Thymus (tissue), 14 donors: ENCODE measurements around the gene NDFIP2. TPM values are rescaled to one million over a fixed set of nuclear protein-coding genes. Genes with fewer than 3 reads are reported as not detected.
A peak's percentile ranks its signal among the peaks of the same experiment; 100 is the strongest.

ENCODE experiments used
- DNase-seq, 9 donors: peaks; one replicate each; pipeline ENCODE4 v3.0.0-alpha.2; 2013; ENCODE audit warnings: low spot score in 9 of 9, low read depth in 6 of 9, missing footprints in 1 of 9
- H3K27ac ChIP-seq, 2 donors: one replicate each; pipeline ENCODE4 v1.5.1; 2013; ENCODE audit warnings: control low read depth in 1 of 2, low read depth in 1 of 2, low read length in 1 of 2, mild to moderate bottlenecking in 1 of 2, moderate library complexity in 1 of 2
- H3K27me3 ChIP-seq, 2 donors: one replicate each; pipeline ENCODE4 v1.5.1; 2013; ENCODE audit warnings: low read length in 1 of 2; ENCODE audit not compliant: control insufficient read depth in 2 of 2, insufficient read depth in 1 of 2
- H3K36me3 ChIP-seq, 2 donors: one replicate each; pipeline ENCODE4 v1.5.1; 2013; ENCODE audit warnings: low read length in 1 of 2, mild to moderate bottlenecking in 1 of 2, moderate library complexity in 1 of 2; ENCODE audit not compliant: control insufficient read depth in 2 of 2, insufficient read depth in 2 of 2
- H3K4me1 ChIP-seq, 2 donors: one replicate each; pipeline ENCODE4 v1.5.1; 2013; ENCODE audit warnings: low read length in 2 of 2; ENCODE audit not compliant: control insufficient read depth in 2 of 2, insufficient read depth in 2 of 2
- H3K4me3 ChIP-seq, 2 donors: one replicate each; pipeline ENCODE4 v1.5.1; 2013; ENCODE audit warnings: low read length in 2 of 2, control low read depth in 1 of 2, mild to moderate bottlenecking in 1 of 2
- H3K9me3 ChIP-seq, 2 donors: one replicate each; pipeline ENCODE4 v1.5.1; 2013; ENCODE audit warnings: low read length in 1 of 2, mild to moderate bottlenecking in 1 of 2; ENCODE audit not compliant: control insufficient read depth in 2 of 2, insufficient read depth in 1 of 2
- WGBS: extraction: QIAGEN DNeasy Blood & Tissue Kit; methylation state at CpG from one replicate; pipeline ENCODE4 v1.1.7; 2013; 5-methylcytosine and 5-hydroxymethylcytosine counted together
- long read RNA-seq, 10 donors: transcript quantifications; one replicate each; lab custom pipeline, GENCODE V29; 2026
- polyA plus RNA-seq: library from polyadenylated mRNA; stranded (reverse); fragments of 200-250 nt; gene quantifications from one replicate; pipeline ENCODE4 v1.2.3, GENCODE V29; 2013
- total RNA-seq: library from RNA; stranded (reverse); fragments of 120-200 nt; gene quantifications from one replicate; pipeline ENCODE4 v1.2.4, GENCODE V29; 2013
- donor health status: healthy.

The NDFIP2 gene, protein sequence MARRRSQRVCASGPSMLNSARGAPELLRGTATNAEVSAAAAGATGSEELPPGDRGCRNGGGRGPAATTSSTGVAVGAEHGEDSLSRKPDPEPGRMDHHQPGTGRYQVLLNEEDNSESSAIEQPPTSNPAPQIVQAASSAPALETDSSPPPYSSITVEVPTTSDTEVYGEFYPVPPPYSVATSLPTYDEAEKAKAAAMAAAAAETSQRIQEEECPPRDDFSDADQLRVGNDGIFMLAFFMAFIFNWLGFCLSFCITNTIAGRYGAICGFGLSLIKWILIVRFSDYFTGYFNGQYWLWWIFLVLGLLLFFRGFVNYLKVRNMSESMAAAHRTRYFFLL
- total RNA-seq = 31.9 TPM
- 23.3 TPM for polyA plus RNA-seq
- long read RNA-seq, donor 1, full-length matches to known transcripts = 1 of 1 reads
- long read RNA-seq, donor 1, partial matches to known transcripts = 0 of 1 reads
- long read RNA-seq, donor 1, other reads (novel, unspliced or antisense) = 0 of 1 reads
- long read RNA-seq, donor 2 = 0 reads
- long read RNA-seq, donor 3, full-length matches to known transcripts = 23 of 23 reads
- long read RNA-seq, donor 3, partial matches to known transcripts = 0 of 23 reads
- long read RNA-seq, donor 3, other reads (novel, unspliced or antisense) = 0 of 23 reads
- long read RNA-seq, donor 4, full-length matches to known transcripts = 7 of 7 reads
- long read RNA-seq, donor 4, partial matches to known transcripts = 0 of 7 reads
- long read RNA-seq, donor 4, other reads (novel, unspliced or antisense) = 0 of 7 reads
- long read RNA-seq, donor 5, full-length matches to known transcripts = 33 of 39 reads
- long read RNA-seq, donor 5, partial matches to known transcripts = 6 of 39 reads
- long read RNA-seq, donor 5, other reads (novel, unspliced or antisense) = 0 of 39 reads
- long read RNA-seq, donor 6, full-length matches to known transcripts = 19 of 19 reads
- long read RNA-seq, donor 6, partial matches to known transcripts = 0 of 19 reads
- long read RNA-seq, donor 6, other reads (novel, unspliced or antisense) = 0 of 19 reads
- long read RNA-seq, donor 7, full-length matches to known transcripts = 23 of 23 reads
- long read RNA-seq, donor 7, partial matches to known transcripts = 0 of 23 reads
- long read RNA-seq, donor 7, other reads (novel, unspliced or antisense) = 0 of 23 reads
- long read RNA-seq, donor 8, full-length matches to known transcripts = 8 of 8 reads
- long read RNA-seq, donor 8, partial matches to known transcripts = 0 of 8 reads
- long read RNA-seq, donor 8, other reads (novel, unspliced or antisense) = 0 of 8 reads
- long read RNA-seq, donor 9, full-length matches to known transcripts = 14 of 21 reads
- long read RNA-seq, donor 9, partial matches to known transcripts = 7 of 21 reads
- long read RNA-seq, donor 9, other reads (novel, unspliced or antisense) = 0 of 21 reads
- long read RNA-seq, donor 10, full-length matches to known transcripts = 14 of 19 reads
- long read RNA-seq, donor 10, partial matches to known transcripts = 5 of 19 reads
- long read RNA-seq, donor 10, other reads (novel, unspliced or antisense) = 0 of 19 reads

GRCh38 chr13:79480954-79481684 lies at the start of gene NDFIP2:
NDFIP2 (plus strand) TSS chr13:79481155; CDS start chr13:79481204, 49 bp downstream.
- peaks cover 4 to 11% of the 10 kb centered on the region in 2 donors for H3K4me1 ChIP-seq

DNA sequence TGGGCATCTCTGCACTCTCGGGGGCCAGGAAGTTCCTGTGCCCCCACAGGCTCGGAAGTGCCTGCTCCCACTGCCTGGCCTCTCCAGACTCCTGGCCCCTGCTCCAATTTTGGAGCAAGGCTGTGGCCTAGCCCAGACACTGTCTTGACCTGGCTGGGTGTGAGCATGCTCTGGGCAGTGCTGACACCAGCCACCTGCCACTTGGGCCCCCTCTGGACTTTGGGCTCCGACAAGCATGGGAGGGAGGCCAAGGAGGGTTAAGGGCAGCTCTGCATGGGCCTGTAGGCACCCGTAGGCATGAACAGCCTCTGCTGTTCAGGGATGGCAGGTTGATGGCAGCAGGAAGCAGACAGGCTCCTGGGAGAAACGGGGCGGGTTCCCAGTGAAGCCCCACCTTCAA lies 48.9 kb upstream of the NDFIP2 start:
- Histone ChIP-seq H3K27me3 (no peaks in the 10 kb centered on the region), H3K4me1 (no peaks in the 10 kb centered on the region), H3K36me3 (no peaks in the 10 kb centered on the region), H3K27ac (no peak overlapping the region), H3K9me3 (peaks cover 0 to 7% of the 10 kb centered on the region in 2 donors), H3K4me3 (no peak overlapping the region)
- 98% methylated on average over 6 of the region's 6 CpGs for WGBS
- DNase-seq = no peak

More at GRCh38 chr13:79480954-79481684, at the start of gene NDFIP2:
- no peaks in the 10 kb centered on the region for H3K36me3 ChIP-seq
- H3K27ac ChIP-seq = peak within 1 kb of the TSS; percentile 64 to 72
- H3K9me3 ChIP-seq = no peaks in the 10 kb centered on the region
- WGBS = 1% methylated on average over 74 of the region's 74 CpGs
- peak; percentile 59 to 86 (median 70) for DNase-seq
- H3K4me3 ChIP-seq = peak within 1 kb of the TSS; percentile 80 to 86
- peaks cover 11 to 15% of the 10 kb centered on the region in 2 donors for H3K27me3 ChIP-seq

DNA sequence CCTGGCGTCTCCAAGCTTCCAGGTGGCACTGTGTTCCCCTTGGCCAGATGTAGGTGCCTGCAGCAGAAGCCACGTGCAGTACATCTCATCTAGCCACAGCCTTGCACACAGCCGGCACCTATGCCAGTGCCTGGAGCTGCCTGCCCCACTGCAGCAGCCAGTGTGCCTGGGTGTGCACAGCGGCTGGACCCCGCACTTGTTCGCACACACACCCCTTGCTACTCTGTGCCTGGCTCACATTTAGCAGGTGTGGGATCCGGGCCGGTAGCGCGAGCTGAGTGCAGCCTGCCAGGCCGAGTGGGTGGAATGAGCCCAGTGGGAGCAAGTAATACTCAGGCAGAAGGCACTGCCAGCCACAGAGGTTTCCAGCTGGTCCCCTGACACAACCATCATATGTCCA lies 48.0 kb upstream of the NDFIP2 start:
- H3K4me3 ChIP-seq = no peak overlapping the region
- DNase-seq = no peak
- no peak overlapping the region for H3K27ac ChIP-seq
- H3K27me3 ChIP-seq = no peaks in the 10 kb centered on the region
- no peaks in the 10 kb centered on the region for H3K36me3 ChIP-seq
- WGBS = 90% methylated on average over 11 of the region's 11 CpGs
- H3K4me1 ChIP-seq = no peaks in the 10 kb centered on the region
- peaks cover 0 to 7% of the 10 kb centered on the region in 2 donors for H3K9me3 ChIP-seq

GRCh38 chr13:79434556-79434955 lies 46.4 kb upstream of the NDFIP2 start:
- Histone ChIP-seq H3K27me3 (no peaks in the 10 kb centered on the region), H3K27ac (no peak overlapping the region)

GRCh38 chr13:79435561-79435990 lies 45.4 kb upstream of the NDFIP2 start:
- WGBS = 99% methylated on average over 1 of the region's 1 CpG
- Histone ChIP-seq H3K27ac (no peak overlapping the region), H3K4me3 (no peak overlapping the region), H3K9me3 (peaks cover 0 to 7% of the 10 kb centered on the region in 2 donors), H3K4me1 (no peaks in the 10 kb centered on the region), H3K27me3 (no peaks in the 10 kb centered on the region), H3K36me3 (no peaks in the 10 kb centered on the region)
- no peak for DNase-seq

More at GRCh38 chr13:79434556-79434955, 46.4 kb upstream of the NDFIP2 start:
- 93% methylated on average over 1 of the region's 1 CpG for WGBS
- DNase-seq = no peak
- no peaks in the 10 kb centered on the region for H3K36me3 ChIP-seq
- H3K9me3 ChIP-seq = peaks cover 0 to 7% of the 10 kb centered on the region in 2 donors
- no peaks in the 10 kb centered on the region for H3K4me1 ChIP-seq
- no peak overlapping the region for H3K4me3 ChIP-seq

- H3K27me3 ChIP-seq = no peaks in the 10 kb centered on the region
- H3K36me3 ChIP-seq = no peaks in the 10 kb centered on the region
- WGBS = 96% methylated on average over 1 of the region's 1 CpG
- H3K27ac ChIP-seq = no peak overlapping the region
- H3K4me1 ChIP-seq = no peaks in the 10 kb centered on the region
- no peak for DNase-seq
- H3K9me3 ChIP-seq = no peaks in the 10 kb centered on the region
- H3K4me3 ChIP-seq = no peak overlapping the region
Observed at GRCh38 chr13:79439275-79439674, 41.7 kb upstream of the NDFIP2 start.

DNA sequence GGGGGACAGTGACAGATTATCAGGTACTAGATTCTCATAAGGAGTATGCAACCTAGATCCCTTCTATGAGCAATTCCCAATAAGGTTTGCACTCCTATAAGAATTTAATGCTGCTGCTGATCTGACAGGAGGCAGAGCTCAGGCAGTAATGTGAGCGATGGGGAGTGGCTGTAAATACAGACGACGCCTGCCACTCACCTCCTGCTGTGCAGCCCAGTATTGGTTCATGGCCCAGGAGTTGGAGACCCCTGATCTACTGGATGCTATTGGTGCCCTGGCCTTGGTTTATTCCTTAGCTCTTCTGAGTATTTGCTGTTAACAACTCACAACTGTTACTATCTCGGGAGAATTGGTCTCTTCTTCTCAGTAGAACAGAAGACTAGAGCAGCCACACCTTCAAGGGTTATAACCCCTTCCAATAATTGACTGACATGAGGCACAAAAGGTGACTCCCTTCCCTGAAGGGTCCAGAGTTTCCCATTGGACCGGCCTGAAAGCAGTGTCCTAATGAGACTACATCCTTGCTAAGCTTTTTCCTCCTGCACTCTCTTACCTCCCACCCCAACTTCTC lies 39.9 kb upstream of the NDFIP2 start:
- no peak for DNase-seq
- Histone ChIP-seq H3K4me3 (no peak overlapping the region), H3K27me3 (no peaks in the 10 kb centered on the region), H3K36me3 (no peaks in the 10 kb centered on the region), H3K9me3 (peaks cover 0 to 2% of the 10 kb centered on the region in 2 donors), H3K4me1 (peaks cover 2 to 4% of the 10 kb centered on the region in 2 donors), H3K27ac (no peak overlapping the region)
- 98% methylated on average over 5 of the region's 5 CpGs for WGBS
